Measurements from ENCODE around the gene G0S2. TPM values are rescaled to one million over a fixed set of nuclear protein-coding genes. Genes with fewer than 3 reads are reported as not detected.
A peak's percentile ranks its signal among the peaks of the same experiment; 100 is the strongest.

Gene G0S2
- total and polyA plus RNA-seq, 10 of the 15 experiments (the other 5 are each of a cell fraction or from before 2014, with no cell fraction given) = 0.07 to 0.51 (median 0.23) TPM

- ChIA-PET RAD21 (ENCODE audit: unreplicated experiment) (interaction anchor here (4.1 kb wide), 1 partner anchor 20 kb away, joined by 15 read pairs; the partner anchor contains the start of gene LAMB3), CTCF (interaction anchor here (0.9 to 13.9 kb wide), 4 partner anchors 27 to 66 kb away, joined by 3 to 211 read pairs (median 3); no protein-coding TSS in a partner anchor), SMC1A (ENCODE audit: uncharacterized antibody, unreplicated experiment) (interaction anchor here (1.0 to 1.1 kb wide), 3 partner anchors 9 to 115 kb away, joined by 3 to 4 read pairs (median 3); no protein-coding TSS in a partner anchor), POLR2A (no interaction called here)
- Histone ChIP-seq H3K4me2 (ENCODE audit: control insufficient read depth, insufficient read depth) (no peak overlapping the region; the same call in 1 of the 2 replicates), H3K4me3 (no peak overlapping the region), H2AFZ (ENCODE audit: control insufficient read depth, low read depth, low read length) (no peak overlapping the region), H3K9ac (ENCODE audit: control insufficient read depth, insufficient read depth, low read length) (no peak overlapping the region), H3K79me2 (ENCODE audit: control insufficient read depth, insufficient read depth, low read length) (no peaks in the 10 kb centered on the region), H3K27me3 (replicated peaks in 1 of 2; ENCODE audit: control insufficient read depth in 2 of 2, insufficient read depth in 2 of 2, low read length in 1 of 2) (no peaks in the 10 kb centered on the region; a peak in 1 of 4 replicates), H3K27ac (ENCODE audit: control insufficient read depth, insufficient read depth) (no peak overlapping the region), H3K4me1 (ENCODE audit: control insufficient read depth, insufficient read depth, low read length) (no peaks in the 10 kb centered on the region), H3K36me3 (ENCODE audit: control insufficient read depth in 2 of 2, insufficient read depth in 2 of 2, low read length in 1 of 2) (no peaks in the 10 kb centered on the region), H3K9me3 (replicated peaks; ENCODE audit: control insufficient read depth, insufficient read depth, low read length) (no peaks in the 10 kb centered on the region), H4K20me1 (ENCODE audit: control insufficient read depth, insufficient read depth) (no peaks in the 10 kb centered on the region)
- intact Hi-C loops (cut with micrococcal nuclease; ENCODE audit: unreplicated experiment) (no loop called here), in situ Hi-C loops (cut with MboI) (no loop called here)
- DNase-seq (ENCODE audit: low read depth, low spot score) = no peak
- 24% methylated on average over 6 of the region's 6 CpGs for WGBS (ENCODE audit: insufficient coverage, insufficient replicate concordance, low lambda C conversion rate, missing lambda C conversion rate)
- BruUV-seq (replicated peaks) = no TSS peak
- peak; percentile 57 for FAIRE-seq
- peak; percentile 79 for ATAC-seq
- TF ChIP-seq NFIC (IDR thresholded peaks at IDR 0.05; ENCODE audit: low read depth, low read length) (no peak), SPI1 (IDR thresholded peaks at IDR 0.05; ENCODE audit: borderline replicate concordance, insufficient read depth, low read depth, low read length) (peak; percentile 59), ASH2L (IDR thresholded peaks at IDR 0.05; ENCODE audit: borderline replicate concordance, low read depth) (no peak), ZSCAN29 (IDR thresholded peaks at IDR 0.05) (no peak), NR2F1 (conservative IDR thresholded peaks at IDR 0.05) (no peak), SIN3A (IDR thresholded peaks at IDR 0.05; ENCODE audit: low read depth, low read length) (no peak)
- TF ChIP-seq, protein P1, sequence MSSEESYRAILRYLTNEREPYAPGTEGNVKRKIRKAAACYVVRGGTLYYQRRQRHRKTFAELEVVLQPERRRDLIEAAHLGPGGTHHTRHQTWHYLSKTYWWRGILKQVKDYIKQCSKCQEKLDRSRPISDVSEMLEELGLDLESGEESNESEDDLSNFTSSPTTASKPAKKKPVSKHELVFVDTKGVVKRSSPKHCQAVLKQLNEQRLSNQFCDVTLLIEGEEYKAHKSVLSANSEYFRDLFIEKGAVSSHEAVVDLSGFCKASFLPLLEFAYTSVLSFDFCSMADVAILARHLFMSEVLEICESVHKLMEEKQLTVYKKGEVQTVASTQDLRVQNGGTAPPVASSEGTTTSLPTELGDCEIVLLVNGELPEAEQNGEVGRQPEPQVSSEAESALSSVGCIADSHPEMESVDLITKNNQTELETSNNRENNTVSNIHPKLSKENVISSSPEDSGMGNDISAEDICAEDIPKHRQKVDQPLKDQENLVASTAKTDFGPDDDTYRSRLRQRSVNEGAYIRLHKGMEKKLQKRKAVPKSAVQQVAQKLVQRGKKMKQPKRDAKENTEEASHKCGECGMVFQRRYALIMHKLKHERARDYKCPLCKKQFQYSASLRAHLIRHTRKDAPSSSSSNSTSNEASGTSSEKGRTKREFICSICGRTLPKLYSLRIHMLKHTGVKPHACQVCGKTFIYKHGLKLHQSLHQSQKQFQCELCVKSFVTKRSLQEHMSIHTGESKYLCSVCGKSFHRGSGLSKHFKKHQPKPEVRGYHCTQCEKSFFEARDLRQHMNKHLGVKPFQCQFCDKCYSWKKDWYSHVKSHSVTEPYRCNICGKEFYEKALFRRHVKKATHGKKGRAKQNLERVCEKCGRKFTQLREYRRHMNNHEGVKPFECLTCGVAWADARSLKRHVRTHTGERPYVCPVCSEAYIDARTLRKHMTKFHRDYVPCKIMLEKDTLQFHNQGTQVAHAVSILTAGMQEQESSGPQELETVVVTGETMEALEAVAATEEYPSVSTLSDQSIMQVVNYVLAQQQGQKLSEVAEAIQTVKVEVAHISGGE (CRISPR knock-in tag; IDR thresholded peaks at IDR 0.05) = no peak
Measured at GRCh38 chr1:209633335-209633997, 41.7 kb upstream of the G0S2 start.

Measured in GM12878 (cell line).